Natural killer cell treated with Interleukin-12 subunit alpha and Interleukin-12 subunit beta and Interleukin-15 and Interleukin-18, amount 100 ng/mL, for 72 hours (primary cell): ENCODE data around the gene MAPK7. TPM values are rescaled to one million over a fixed set of nuclear protein-coding genes. Genes with fewer than 3 reads are reported as not detected.
A peak's percentile ranks its signal among the peaks of the same experiment; 100 is the strongest.

Experiments
- ATAC-seq, 2 donors: fragments of 150-1000 bp; cut with Tn5 transposase in 1 of 2; sonication (Bioruptor Pico), chemical (Tn5 transposase) in 1 of 2; 2 replicates each; pipeline ENCODE4 v1.10.0; 2021
- DNase-seq: peaks from one replicate; pipeline ENCODE4 v3.0.0; 2022; ENCODE audit warnings: low spot score
- H3K27ac Mint-ChIP-seq, 2 donors: 1 replicate in 1 of 2; 2 replicates in 1 of 2; pipeline ENCODE4 v1.8.0; 2022; ENCODE audit warnings: mixed read lengths in 2 of 2, mild to moderate bottlenecking in 1 of 2, moderate library complexity in 1 of 2
- H3K27me3 Mint-ChIP-seq, 2 donors: 1 replicate in 1 of 2; 2 replicates in 1 of 2; pipeline ENCODE4 v1.8.0; 2022; ENCODE audit warnings: mixed read lengths in 2 of 2
- H3K36me3 Mint-ChIP-seq: one replicate; pipeline ENCODE4 v1.8.0; 2022; ENCODE audit warnings: mixed read lengths
- H3K4me1 Mint-ChIP-seq, 2 donors: 1 replicate in 1 of 2; 2 replicates in 1 of 2; pipeline ENCODE4 v1.8.0; 2022; ENCODE audit warnings: low read depth in 2 of 2, mixed read lengths in 2 of 2, mild to moderate bottlenecking in 1 of 2
- H3K4me3 Mint-ChIP-seq: one replicate; pipeline ENCODE4 v1.8.0; 2022; ENCODE audit warnings: mixed read lengths
- H3K9me3 Mint-ChIP-seq: 2 replicates; pipeline ENCODE4 v1.8.0; 2022; ENCODE audit warnings: mixed read lengths
- total RNA-seq, 2 donors: library from RNA; stranded (reverse); gene quantifications; one replicate each; pipeline ENCODE4 v1.2.3, GENCODE V29; 2022

Gene MAPK7
- total RNA-seq, 2 donors from 2014 or later, result 28.7 to 29.8 TPM

DNA sequence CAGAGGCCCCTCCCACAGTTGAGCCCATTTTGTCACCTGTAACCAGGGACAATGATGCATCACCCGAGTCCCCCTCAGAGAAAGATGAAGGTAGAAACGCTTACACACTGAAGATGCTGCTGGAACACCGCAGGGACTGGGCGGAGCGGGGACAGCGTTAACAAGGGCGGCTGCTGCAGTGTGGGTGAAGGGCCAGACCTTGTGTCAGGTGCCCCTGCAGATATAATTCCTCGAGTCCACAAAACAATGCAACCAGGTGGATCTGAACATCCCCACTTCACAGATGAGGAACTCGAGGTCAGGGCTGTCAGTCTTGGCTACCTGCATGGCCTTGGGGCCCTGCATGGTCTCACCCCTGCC is 6.3 kb upstream of the MAPK7 start:
- ATAC-seq (no peak), DNase-seq (no peak)
- H3K27ac Mint-ChIP-seq, result peak overlapping the region in 1 of 2 donors; percentile 23
- no peaks in the 10 kb centered on the region for H3K27me3 Mint-ChIP-seq
- peaks cover 52 to 57% of the 10 kb centered on the region in 2 donors for H3K4me1 Mint-ChIP-seq
- H3K9me3 Mint-ChIP-seq, result peaks cover 3% of the 10 kb centered on the region
- peak overlapping the region; percentile 54 for H3K4me3 Mint-ChIP-seq
- H3K36me3 Mint-ChIP-seq, result no peaks in the 10 kb centered on the region

DNA sequence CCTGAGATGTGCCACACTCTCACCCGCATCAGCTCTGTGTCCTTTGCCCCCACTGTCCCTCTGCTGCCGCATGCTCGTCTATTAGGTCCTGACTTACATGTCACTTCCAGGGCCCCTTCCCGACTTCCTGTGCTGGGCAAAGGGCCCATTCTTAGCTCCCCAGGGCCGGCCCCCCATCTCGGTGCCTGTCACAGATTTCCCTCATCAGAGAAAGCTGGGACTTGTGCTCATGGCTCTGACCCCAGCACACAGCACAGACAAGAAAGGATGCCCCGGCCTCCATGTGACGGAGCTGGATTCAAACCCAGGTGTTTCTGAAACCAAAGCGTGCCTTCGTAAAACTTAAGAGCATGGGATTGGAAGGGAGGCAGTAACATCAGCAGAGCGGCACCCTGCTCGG is 5.9 kb upstream of the MAPK7 start:
- no peak for DNase-seq
- peaks cover 3% of the 10 kb centered on the region for H3K9me3 Mint-ChIP-seq
- no peak overlapping the region for H3K27ac Mint-ChIP-seq
- H3K36me3 Mint-ChIP-seq, result no peaks in the 10 kb centered on the region
- ATAC-seq, result no peak
- H3K27me3 Mint-ChIP-seq, result no peaks in the 10 kb centered on the region
- H3K4me1 Mint-ChIP-seq, result peaks cover 55 to 60% of the 10 kb centered on the region in 2 donors
- H3K4me3 Mint-ChIP-seq, result peak overlapping the region; percentile 54

DNA sequence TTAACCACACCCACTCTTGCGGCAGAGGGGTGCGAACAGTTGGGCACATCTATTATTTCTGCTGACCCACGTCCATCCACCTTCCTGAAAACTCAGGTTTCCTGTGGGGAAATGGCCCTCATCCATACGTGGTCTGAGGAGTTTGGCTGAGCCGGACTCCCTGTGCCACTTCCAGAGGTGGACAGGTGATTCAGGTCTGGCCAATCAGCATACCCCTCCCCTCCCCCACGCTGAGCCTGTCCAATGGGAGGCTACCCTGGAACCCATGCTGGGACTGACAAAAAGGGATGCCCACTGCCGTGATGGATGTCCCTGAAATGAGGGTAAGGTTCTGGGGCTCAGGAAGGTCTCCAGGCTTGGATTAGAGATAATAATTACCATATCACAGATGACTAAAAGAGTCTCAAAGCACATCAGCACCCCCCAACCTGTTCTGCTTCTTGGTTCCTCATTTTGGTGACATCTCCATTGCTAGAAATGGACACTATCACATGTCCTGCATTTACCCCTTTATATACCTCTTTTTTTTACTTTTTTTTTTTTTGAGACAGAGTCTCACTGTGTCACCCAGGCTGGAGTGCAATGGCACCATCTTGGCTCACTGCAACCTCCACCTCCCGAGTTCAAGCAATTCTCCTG is 5.3 kb upstream of the MAPK7 start:
- DNase-seq (no peak), ATAC-seq (no peak)
- no peaks in the 10 kb centered on the region for H3K36me3 Mint-ChIP-seq
- H3K4me1 Mint-ChIP-seq, result peaks cover 55 to 60% of the 10 kb centered on the region in 2 donors
- peaks cover 3% of the 10 kb centered on the region for H3K9me3 Mint-ChIP-seq
- H3K27ac Mint-ChIP-seq, result no peak overlapping the region
- H3K4me3 Mint-ChIP-seq, result peak overlapping the region; percentile 54
- no peaks in the 10 kb centered on the region for H3K27me3 Mint-ChIP-seq

DNA sequence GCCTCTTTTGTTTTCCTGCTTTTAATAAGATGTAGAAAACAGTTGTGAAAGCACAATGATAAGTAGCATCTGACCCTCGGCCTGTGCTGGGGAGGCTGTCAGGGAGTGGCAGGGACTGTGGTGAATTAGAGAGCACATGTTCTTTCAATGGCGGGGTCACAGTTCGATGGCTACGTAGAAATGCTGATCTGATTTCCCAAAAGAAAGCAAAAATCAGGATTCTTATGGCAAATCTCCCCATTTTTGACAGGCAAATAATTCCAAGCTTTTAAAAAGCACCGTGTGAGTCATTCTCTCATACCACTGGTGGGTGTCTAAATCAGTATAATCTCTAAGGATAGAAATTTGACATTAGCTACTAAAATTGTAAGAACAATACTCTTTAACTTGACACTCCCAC is 4.2 kb upstream of the MAPK7 start:
- no peak overlapping the region for H3K27ac Mint-ChIP-seq
- no peak overlapping the region for H3K4me3 Mint-ChIP-seq
- ATAC-seq, result no peak
- H3K4me1 Mint-ChIP-seq, result peaks cover 50 to 52% of the 10 kb centered on the region in 2 donors
- H3K9me3 Mint-ChIP-seq, result peaks cover 3% of the 10 kb centered on the region
- no peak for DNase-seq
- no peaks in the 10 kb centered on the region for H3K36me3 Mint-ChIP-seq
- H3K27me3 Mint-ChIP-seq, result no peaks in the 10 kb centered on the region

DNA sequence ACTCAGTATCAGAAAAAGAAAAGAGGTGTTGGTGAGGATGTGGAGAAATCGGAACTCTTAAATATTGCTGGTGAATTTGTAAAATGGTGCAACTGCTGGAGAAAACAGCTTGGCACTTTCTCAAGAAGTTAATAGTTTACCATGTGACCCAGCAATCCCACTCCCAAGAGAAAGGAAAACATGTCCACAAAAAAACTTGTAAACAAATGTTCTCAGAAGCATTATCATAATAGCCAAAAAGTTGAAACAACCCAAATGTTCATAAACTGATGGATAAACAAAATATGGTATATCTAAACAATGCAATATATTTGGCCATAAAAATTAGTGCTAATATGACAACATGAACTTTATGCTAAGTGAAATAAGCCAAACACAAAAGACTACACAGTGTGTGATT is 2.6 kb upstream of the MAPK7 start:
- Mint-ChIP-seq H3K36me3 (no peaks in the 10 kb centered on the region), H3K4me3 (peak overlapping the region; percentile 64), H3K4me1 (peaks cover 43 to 46% of the 10 kb centered on the region in 2 donors)

DNA sequence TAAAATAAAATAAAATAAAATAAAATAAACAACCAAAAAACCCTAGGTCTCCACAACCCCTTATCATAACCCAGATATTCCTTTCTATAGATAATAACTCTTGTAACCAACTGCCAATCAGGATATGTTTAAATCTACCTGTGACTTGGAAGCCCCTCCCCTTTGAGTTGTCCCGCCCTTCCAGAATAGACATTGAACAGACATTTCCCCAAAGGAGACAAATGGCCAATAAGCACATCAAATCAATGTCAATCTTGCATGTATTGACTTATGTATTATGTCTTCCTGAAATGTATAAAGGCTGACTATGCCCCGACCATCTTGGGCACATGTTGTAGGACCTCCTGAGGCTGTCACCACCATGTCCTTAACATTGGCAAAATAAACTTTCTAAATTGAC is 1.5 kb upstream of the MAPK7 start:
- H3K27ac Mint-ChIP-seq, result peak overlapping the region; percentile 93 to 97
- peaks cover 33 to 38% of the 10 kb centered on the region in 2 donors for H3K4me1 Mint-ChIP-seq
- no peaks in the 10 kb centered on the region for H3K27me3 Mint-ChIP-seq
- H3K36me3 Mint-ChIP-seq, result no peaks in the 10 kb centered on the region
- H3K9me3 Mint-ChIP-seq, result no peaks in the 10 kb centered on the region
- no peak for ATAC-seq
- peak overlapping the region; percentile 92 for H3K4me3 Mint-ChIP-seq
- DNase-seq, result no peak

More for the DNA sequence above, 2.6 kb upstream of the MAPK7 start:
- Mint-ChIP-seq H3K27me3 (no peaks in the 10 kb centered on the region), H3K9me3 (no peaks in the 10 kb centered on the region), H3K27ac (no peak overlapping the region)
- DNase-seq, result no peak
- ATAC-seq, result no peak

DNA sequence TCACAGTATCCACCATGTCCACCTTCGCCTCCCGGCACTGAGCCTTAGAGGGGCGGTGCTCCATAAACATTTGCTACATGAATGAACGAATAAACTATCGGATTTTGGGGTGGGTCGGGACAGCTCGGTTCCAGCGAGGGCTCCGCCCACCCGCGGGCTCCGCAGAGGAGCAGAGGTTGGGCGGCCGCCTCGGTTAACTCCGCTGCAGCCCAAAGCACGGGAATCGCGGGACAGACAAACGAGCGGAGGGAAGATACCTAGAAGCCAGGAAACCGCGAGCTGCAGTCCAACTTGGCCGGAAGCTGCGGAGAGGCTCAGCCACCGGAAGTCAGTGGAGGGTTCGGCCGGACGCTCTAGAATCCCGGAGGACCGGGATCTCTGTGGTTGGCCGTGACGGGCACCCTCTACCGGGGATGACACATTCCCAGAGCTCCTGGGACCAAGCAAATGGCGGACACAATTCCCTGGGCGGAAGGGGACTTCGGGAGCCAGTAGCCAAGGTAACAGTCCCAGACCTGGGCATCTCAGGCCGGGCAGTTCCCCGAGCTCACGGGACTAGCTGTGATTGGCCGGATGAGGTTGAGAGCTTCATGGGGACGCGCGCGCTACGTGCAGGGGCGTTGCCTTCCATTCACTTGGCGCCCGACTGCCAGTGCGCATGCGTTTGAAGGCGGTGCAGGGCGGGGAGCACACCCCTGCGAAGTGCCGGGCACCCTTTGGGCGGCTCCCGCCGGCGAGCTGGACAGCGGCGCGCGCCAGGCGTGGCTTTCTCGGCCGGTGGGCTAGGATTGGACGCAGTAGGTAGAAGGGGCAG is 489 bp upstream of the MAPK7 start:
- no peaks in the 10 kb centered on the region for H3K27me3 Mint-ChIP-seq
- H3K4me1 Mint-ChIP-seq, result peaks cover 25 to 33% of the 10 kb centered on the region in 2 donors
- H3K36me3 Mint-ChIP-seq, result no peaks in the 10 kb centered on the region
- ATAC-seq, result peak; percentile 98
- H3K27ac Mint-ChIP-seq, result peak overlapping the region; percentile 93 to 97
- H3K9me3 Mint-ChIP-seq, result no peaks in the 10 kb centered on the region
- H3K4me3 Mint-ChIP-seq, result peak overlapping the region; percentile 92
- peak; percentile 100 for DNase-seq

DNA sequence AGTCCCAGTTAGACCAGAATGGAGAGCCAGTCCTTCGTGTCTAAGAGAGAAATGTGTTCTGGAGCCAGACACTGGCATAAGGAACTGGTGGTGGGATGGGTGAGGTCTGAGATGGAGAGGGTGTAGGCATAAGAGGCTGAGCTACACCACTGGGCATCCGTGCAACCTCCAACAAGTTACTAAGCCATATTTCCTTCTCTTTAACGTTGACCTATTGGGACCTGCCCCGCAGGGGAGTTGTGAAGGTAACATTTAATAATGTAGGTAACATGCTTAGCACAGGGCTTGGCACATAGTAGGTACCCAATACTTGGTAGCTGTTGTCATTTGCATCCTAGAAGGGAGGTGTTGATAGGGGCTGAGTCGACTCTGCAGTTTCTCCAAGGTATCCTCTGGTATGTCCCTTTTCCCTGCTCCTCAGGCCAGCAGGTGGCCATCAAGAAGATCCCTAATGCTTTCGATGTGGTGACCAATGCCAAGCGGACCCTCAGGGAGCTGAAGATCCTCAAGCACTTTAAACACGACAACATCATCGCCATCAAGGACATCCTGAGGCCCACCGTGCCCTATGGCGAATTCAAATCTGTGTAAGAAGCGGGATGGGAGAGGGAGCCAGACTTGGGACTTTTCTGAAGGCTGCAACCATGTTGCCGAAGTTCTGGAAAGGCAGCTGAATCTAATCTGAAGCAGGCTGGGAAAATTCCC is 1.2 kb downstream of the MAPK7 start:
- Mint-ChIP-seq H3K4me1 (peaks cover 29 to 32% of the 10 kb centered on the region in 2 donors), H3K4me3 (peak overlapping the region; percentile 62), H3K27me3 (no peaks in the 10 kb centered on the region), H3K27ac (peak overlapping the region; percentile 45 to 93), H3K9me3 (no peaks in the 10 kb centered on the region), H3K36me3 (no peaks in the 10 kb centered on the region)
- no peak for ATAC-seq
- no peak for DNase-seq

DNA sequence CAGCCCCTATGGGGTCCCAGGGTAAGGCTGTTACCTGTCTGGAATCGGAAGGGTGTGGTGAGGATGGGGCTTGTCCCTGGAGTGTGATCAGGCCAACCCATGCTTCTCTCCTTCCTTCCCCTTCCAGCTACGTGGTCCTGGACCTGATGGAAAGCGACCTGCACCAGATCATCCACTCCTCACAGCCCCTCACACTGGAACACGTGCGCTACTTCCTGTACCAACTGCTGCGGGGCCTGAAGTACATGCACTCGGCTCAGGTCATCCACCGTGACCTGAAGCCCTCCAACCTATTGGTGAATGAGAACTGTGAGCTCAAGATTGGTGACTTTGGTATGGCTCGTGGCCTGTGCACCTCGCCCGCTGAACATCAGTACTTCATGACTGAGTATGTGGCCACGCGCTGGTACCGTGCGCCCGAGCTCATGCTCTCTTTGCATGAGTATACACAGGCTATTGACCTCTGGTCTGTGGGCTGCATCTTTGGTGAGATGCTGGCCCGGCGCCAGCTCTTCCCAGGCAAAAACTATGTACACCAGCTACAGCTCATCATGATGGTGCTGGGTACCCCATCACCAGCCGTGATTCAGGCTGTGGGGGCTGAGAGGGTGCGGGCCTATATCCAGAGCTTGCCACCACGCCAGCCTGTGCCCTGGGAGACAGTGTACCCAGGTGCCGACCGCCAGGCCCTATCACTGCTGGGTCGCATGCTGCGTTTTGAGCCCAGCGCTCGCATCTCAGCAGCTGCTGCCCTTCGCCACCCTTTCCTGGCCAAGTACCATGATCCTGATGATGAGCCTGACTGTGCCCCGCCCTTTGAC is 2.4 kb downstream of the MAPK7 start:
- peaks cover 29 to 33% of the 10 kb centered on the region in 2 donors for H3K4me1 Mint-ChIP-seq
- H3K9me3 Mint-ChIP-seq, result no peaks in the 10 kb centered on the region
- no peak overlapping the region for H3K4me3 Mint-ChIP-seq
- DNase-seq (no peak), ATAC-seq (no peak)
- H3K36me3 Mint-ChIP-seq, result no peaks in the 10 kb centered on the region
- no peaks in the 10 kb centered on the region for H3K27me3 Mint-ChIP-seq
- no peak overlapping the region for H3K27ac Mint-ChIP-seq

DNA sequence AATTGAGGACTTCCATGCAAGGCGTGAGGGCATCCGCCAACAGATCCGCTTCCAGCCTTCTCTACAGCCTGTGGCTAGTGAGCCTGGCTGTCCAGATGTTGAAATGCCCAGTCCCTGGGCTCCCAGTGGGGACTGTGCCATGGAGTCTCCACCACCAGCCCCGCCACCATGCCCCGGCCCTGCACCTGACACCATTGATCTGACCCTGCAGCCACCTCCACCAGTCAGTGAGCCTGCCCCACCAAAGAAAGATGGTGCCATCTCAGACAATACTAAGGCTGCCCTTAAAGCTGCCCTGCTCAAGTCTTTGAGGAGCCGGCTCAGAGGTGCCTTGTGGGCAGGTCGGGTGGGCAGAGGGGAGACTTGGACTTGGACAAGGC is 3.1 kb downstream of the MAPK7 start:
- Mint-ChIP-seq H3K36me3 (no peaks in the 10 kb centered on the region), H3K4me1 (peaks cover 24 to 32% of the 10 kb centered on the region in 2 donors), H3K4me3 (no peak overlapping the region), H3K27me3 (no peaks in the 10 kb centered on the region), H3K27ac (no peak overlapping the region), H3K9me3 (no peaks in the 10 kb centered on the region)
- ATAC-seq (no peak), DNase-seq (no peak)

DNA sequence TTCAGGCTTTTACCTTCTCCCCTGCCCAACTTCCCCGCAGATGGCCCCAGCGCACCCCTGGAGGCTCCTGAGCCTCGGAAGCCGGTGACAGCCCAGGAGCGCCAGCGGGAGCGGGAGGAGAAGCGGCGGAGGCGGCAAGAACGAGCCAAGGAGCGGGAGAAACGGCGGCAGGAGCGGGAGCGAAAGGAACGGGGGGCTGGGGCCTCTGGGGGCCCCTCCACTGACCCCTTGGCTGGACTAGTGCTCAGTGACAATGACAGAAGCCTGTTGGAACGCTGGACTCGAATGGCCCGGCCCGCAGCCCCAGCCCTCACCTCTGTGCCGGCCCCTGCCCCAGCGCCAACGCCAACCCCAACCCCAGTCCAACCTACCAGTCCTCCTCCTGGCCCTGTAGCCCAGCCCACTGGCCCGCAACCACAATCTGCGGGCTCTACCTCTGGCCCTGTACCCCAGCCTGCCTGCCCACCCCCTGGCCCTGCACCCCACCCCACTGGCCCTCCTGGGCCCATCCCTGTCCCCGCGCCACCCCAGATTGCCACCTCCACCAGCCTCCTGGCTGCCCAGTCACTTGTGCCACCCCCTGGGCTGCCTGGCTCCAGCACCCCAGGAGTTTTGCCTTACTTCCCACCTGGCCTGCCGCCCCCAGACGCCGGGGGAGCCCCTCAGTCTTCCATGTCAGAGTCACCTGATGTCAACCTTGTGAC is 3.6 kb downstream of the MAPK7 start:
- ATAC-seq (no peak), DNase-seq (no peak)
- no peaks in the 10 kb centered on the region for H3K27me3 Mint-ChIP-seq
- no peak overlapping the region for H3K27ac Mint-ChIP-seq
- no peaks in the 10 kb centered on the region for H3K9me3 Mint-ChIP-seq
- peaks cover 21 to 30% of the 10 kb centered on the region in 2 donors for H3K4me1 Mint-ChIP-seq
- no peak overlapping the region for H3K4me3 Mint-ChIP-seq
- H3K36me3 Mint-ChIP-seq, result no peaks in the 10 kb centered on the region

DNA sequence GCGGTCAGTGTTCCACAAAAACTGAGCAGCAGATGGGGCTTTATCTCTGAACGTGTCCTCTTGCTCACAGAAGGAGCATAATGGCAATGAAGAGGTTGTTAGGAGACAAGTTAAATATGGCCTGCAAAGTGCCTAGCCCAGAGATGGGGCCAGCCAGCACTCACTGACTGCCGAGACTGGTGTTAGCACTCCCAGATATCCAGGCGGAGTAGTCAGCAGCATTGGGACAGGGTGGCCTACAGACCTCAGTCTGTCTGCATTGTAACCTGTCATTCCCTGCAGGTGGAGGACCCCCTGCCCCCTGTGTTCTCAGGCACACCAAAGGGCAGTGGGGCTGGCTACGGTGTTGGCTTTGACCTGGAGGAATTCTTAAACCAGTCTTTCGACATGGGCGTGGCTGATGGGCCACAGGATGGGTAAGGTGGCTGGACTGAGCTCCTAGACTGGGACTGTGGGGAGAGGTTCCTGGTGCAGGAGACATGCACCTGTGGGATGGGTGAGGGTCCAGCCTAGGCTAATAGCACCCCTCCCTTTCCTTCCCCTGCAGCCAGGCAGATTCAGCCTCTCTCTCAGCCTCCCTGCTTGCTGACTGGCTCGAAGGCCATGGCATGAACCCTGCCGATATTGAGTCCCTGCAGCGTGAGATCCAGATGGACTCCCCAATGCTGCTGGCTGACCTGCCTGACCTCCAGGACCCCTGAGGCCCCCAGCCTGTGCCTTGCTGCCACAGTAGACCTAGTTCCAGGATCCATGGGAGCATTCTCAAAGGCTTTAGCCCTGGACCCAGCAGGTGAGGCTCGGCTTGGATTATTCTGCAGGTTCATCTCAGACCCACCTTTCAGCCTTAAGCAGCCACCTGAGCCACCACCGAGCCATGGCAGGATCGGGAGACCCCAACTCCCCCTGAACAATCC is 4.5 kb downstream of the MAPK7 start:
- no peak overlapping the region for H3K27ac Mint-ChIP-seq
- no peak for ATAC-seq

More for the DNA sequence above, 4.5 kb downstream of the MAPK7 start:
- no peak for DNase-seq
- Mint-ChIP-seq H3K9me3 (no peaks in the 10 kb centered on the region), H3K27me3 (no peaks in the 10 kb centered on the region), H3K4me1 (peaks cover 17 to 27% of the 10 kb centered on the region in 2 donors), H3K36me3 (no peaks in the 10 kb centered on the region), H3K4me3 (no peak overlapping the region)
